Measurements from ENCODE around the gene SLC25A15.
A peak's percentile ranks its signal among the peaks of the same experiment; 100 is the strongest.
"Not testable (repeated sequence)": the region's sequence is repeated elsewhere in the genome, so short reads cannot be mapped to it uniquely, and the experiment has no call there.

The SLC25A15 gene

DNA sequence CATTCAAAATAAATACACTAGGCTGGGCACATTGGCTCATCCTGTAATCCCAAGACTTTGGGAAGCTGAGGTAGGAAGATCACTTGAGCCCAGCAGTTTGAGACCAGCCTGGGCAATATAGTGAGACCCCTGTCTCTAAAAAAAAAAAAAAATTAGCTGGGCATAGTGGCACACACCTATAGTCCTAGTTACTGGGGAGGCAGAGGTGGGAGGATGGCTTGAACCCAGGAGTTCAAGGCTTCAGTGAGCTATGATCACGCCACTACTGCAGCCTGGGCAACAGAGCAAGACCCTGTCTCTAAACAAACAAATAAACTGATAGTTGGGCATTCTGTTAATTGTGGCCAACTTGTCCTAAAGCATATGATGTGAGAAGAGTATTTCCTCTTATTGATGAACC lies 6.4 kb upstream of the SLC25A15 start:
- not testable (repeated sequence) for DNase-seq

DNA sequence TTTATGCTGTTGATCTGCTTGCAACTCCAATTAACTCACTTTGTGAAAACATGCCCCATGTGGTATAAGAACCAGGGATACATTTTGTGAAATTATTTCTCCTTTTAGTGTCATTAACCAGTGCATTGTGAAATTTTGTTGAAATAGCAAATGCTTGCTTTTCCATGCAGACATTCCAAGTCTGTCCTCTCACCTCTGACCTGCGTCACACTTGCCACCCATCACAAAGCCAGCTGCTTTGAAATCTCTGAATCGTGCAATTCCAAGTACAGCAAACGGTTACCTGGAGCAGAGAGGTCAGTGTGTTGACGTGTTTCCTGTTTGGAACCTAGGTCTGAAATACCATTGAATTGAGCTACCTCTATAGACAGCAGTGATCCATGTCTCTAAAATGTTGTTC lies 4.9 kb upstream of the SLC25A15 start:
- no peak for DNase-seq

DNA sequence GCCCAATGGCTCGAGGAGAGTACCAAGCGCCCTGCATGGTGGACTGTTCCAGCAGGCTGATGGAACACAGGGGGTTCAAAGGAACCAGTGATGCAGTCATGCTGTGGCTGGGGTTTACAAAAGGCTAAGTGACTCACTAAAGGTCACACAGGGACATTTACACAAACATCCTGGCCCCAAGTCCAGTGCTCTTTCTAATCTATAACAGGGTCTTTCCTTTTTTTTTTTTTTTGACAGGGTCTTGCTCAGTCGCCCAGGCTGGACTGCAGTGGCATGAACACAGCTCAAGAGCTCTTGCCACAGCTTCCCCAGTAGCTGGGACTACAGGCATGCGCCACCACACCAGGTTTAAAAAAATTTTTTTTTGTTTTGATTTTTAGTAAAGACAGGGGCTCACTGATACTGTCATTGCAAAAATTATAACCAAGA lies 2.8 kb upstream of the SLC25A15 start:
- DNase-seq, result no peak

DNA sequence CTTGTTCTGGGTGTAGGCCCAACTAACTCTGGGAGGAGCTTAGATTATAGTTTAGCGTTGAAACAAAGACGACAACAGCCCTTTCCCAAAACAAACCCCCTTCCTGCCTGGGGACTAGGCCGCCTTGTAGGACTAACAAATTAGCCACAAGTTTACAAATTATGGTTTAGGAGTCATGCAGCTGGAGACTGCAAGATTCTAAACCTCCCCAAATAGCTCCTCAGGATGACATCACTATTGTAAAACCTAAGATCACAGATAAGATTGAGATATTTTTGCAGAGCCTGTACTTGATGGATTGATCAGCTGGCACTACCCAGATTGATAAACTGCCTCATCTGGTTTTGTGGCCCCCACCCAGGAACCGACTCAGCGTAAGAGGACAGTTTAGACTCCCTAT lies 2.3 kb upstream of the SLC25A15 start:
- DNase-seq, result no peak

DNA sequence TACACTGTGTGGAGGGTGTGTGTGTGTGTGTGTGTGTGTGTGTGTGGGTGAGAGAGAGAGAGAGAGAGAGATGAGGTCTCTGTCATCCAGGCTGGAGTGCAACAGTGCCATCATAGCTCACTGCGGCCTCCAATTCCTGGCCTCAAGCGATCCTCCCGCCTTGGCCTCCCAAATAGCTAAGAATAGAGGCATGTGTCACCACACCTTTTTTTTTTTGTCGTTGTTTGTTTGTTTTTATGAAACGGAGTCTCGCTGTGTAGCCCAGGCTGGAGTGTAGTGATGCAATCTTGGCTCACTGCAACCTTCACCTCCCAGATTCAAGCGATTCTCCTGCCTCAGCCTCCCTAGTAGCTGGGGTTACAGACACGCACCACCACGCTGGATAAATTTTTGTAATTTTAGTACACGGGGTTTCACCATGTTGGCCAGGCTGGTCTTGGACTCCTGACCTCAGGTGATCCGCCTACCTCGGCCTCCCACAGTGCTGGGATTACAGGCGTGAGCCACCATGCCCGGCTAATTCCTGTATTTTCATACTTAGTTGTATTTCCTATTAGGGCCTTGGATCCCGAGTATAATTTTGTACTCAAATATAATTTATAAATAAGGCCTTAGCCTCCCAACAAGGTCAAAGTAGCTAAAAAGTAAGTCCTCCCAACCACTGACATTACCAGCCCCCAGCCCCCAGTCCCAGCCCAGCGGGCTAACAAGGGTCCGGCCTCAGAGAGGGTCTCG lies 704 bp upstream of the SLC25A15 start:
- not testable (repeated sequence) for DNase-seq

DNA sequence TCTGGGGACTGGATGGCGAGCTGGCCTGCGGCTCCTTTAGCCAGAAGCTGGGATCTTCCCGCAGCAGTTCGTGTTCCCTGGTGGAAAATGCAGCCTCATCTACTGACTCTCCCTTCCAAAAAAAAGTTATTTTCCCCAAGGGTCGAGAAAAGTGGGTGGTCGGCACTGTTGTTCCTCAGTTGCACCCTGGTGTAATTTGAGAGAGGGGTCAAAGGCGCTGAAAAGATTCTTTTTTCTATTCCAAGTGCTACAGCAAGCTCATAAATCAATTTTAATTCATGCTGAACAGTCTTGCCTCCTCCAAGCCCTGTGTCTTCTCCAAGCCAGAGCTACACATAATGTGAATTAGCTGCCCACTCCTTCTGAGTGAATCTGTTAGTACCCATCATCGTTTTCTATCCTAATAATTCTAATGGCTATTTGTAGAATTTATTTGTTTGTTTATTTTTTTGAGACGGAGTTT lies 774 bp downstream of the SLC25A15 start:
- DNase-seq, result no peak

DNA sequence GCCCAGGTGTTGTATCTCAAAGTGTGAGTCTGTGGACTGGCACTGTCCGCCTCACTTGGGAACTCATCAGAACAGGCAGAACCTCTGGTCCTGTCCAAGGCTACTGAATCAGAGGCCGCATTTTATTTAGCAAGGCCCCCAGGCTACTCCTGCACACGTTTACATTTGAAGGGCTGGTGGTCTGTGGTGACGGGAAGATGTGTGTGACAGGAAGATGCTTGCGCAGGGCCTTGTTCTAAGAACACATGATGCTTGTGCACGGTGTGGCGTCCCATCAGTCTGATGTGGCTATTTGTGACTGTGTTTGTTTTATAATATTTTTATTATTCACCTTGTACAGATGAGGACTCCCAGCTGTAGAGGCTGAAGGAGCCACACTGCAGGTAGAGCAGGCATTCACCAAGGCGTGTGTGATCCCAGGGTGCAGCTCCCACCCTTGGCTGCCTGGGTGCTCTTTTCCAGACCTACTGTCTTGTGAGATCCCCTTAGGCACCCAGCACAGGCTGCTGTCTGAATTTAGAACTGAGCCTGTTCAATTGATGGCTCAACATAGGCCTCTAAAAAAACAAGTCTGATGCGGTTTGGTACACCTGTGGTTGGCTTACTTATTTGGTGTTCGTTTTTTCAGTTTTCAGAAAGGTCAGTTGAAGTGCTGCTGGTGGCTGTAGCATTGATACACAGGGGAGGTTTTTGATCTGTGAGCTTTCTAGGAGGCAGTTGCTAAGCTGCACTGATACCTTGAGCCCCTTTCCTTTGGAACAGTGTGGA lies 3.1 kb downstream of the SLC25A15 start:
- DNase-seq, result no peak

DNA sequence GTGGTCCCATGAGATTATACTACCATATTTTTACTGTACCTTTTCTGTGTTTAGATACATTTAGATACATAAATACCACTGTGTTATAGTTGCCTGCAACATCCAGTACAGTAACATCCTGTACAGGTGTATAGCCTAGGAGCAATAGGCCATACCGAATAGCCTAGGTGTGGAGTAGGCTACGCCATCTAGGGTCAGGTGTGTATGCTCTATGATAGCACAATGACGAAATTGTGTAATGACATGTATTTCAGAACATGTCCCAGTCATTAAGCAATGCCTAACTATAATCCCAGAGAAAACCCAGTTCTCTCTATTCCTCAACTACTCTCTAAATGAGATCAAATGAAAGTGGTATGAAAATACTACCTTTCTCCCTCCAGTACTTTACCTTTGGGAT lies 3.9 kb downstream of the SLC25A15 start:
- DNase-seq, result no peak

DNA sequence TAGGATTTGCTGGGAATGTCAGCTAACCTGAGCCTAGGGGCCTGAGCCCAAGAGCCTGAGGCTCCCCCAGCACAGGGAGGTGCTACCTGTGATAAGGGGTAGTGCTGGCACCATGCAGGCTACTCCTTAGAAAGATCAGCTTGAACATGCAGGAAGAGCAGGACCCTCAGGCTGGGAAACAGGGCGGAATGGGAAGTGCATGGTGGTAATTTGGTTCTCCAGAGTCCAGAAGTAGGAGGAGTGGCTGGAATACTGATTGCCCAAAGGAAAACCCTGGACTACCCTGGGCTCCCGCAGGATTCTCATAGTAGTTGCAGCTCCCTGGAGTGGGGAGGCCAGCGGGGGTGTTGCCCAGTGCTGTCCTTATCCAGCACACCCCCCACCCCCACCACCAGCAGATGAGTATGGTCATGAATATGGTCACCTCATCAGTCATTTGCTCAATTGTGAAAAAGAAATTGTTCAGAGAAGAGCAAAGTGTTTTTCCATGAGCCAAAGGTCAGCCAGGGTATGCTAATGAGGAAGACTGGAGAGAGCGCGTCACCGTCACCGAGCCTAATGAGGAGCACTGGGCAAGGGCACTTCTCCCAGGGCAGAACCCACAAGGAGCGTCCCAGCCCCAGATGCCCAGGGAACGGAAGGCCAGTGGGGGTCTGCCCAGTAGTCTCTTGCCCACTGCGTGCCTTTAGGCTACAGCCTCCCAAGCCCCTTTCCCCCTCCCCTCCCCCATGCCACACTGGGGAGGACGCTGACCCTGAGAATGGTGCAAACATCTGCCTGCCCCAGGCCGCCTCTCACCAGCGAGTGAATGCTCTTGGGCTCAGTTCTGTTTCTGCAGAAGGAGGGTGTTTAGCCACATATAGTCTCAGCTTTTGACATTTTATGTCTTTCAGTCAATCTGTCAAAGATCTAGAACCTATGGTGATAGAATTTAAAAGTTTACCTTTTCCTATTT lies 5.3 kb downstream of the SLC25A15 start:
- no peak for DNase-seq

DNA sequence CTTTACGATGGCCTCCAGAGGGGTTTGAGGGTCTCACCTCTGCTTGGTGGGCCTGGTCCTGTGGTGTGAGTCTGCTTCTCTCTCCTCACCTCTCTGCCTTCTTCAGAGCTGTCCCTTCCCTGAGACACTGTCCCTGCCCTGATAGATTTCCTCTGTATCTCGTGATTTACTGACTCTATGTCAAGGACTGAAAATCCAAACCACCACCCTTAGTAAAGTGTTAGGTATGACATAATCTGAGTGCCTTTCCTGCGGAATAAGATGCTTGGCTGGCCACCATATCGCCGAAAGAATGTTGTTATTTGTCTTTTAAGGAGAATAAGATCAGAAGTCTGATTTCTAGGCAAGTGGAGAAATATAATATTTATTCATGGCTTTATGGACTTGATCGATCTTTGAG lies 7.2 kb downstream of the SLC25A15 start:
- no peak for DNase-seq

DNA sequence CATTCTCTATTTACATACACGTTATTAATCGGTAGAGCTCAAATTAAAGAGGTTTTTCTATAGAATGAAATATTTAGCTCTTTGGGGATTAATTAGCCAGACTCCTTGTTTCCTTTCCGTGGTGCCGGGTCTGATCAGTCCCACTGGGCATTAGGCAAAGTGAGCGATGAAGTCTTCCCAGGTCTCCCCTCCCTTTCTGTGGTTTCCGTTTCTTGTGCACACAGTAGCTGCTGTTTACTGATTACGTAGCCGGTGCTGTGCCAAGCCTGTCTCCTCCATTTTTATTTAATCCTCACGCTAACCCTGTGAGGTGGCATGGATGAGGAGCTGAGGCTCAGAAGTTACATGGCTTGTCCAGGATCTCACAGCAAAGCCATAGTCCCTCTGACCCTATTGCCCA lies 9.0 kb downstream of the SLC25A15 start:
- no peak for DNase-seq

DNA sequence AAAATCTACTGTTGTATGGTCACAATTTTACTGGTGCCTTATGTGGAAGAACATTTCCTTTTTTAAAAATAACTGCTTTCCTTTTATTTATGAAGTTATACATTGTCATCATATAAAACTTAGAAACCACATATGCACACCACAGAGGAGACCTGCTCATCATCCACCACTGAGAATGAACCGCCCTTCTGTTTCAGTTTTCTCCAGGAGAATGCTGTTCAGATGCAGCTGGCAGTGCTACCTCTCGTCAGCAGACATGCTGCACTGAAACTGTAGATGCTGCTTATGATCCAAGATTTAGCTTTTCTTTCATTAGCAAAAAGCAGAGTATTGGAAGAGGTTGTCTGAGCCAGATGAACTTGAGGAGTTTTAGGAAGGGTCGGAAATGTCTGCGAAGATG lies 10.1 kb downstream of the SLC25A15 start:
- DNase-seq, result no peak

DNA sequence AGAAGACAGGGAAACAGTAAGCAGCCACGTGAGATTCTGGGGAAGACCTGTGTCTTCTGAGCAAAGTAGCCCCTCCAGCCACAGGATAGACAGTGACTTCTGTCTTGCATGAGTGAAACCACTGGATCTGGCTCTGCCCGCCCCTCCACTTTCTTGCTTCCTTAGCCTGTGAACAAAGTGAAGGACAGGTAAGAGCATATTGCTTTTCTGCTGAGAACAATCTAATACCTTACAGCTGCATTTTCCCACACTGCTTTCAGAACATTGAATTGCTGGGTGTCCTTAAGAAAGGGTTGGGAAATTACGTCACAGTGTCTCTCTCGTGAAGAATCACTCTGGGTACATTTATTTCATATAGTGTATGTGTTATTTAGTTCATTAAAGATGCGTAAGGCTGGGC lies 11.1 kb downstream of the SLC25A15 start:
- DNase-seq, result no peak

DNA sequence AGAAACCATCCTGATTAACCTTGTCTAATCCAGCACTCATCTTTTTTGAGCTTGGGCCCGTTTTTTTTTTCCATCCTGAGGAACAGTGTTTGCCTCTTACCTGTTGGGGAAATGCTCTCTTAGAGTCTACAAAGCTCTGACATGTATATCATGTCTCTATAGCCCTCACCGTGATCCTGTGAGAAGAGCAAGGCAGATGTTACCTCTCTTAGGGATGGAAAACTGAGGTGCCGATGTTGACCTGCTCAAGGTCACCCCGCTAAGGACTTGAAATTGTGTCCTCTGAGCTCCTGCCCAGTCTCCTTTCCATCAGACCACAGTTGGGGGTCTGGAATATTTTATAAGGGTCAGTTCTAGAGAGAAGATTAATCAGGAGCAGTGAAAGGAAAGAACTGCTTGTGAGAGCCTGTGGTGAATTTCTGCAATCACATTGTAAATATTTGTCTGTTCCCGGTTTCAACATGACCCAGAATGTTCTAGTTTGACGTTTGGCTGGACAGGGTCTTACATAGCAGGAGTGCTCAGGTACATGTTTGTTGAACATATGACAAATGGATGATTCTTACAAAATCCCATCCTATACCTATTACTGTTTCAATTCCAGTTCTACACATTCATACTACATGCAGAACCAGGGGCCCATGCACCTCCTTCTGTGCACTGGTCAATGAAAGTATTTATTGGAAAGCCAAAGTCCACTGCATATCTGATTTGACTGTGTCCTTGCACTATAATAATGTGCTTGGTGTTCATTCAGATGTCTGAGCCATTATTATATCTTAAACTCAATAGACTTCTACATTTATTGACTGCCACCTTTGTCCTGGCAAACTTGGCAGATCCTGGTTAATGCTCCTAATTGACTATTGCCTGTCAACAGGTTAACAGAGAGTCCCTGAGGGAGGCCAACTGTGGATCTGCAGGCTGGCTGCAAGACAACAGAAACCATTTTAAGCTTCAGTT lies 12.1 kb downstream of the SLC25A15 start:
- DNase-seq, result no peak

DNA sequence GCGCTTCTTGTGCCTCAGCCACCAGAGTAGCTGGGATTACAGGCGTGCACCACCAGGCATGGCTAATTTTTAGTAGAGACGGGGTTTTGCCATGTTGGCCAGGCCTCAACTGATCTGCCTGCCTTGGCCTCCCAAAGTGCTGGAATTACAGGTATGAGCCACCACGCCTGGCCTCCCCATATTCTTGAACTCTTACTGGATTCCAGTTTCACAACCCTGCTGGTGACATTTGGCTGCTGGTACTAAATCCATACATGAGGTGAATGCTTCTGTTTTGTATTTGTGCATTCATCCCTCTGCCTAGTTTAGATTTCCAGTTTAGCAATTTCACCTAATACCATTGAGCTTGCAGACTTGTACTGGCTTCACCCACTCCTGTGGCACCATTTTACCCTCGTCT lies 13.9 kb downstream of the SLC25A15 start:
- no peak for DNase-seq

DNA sequence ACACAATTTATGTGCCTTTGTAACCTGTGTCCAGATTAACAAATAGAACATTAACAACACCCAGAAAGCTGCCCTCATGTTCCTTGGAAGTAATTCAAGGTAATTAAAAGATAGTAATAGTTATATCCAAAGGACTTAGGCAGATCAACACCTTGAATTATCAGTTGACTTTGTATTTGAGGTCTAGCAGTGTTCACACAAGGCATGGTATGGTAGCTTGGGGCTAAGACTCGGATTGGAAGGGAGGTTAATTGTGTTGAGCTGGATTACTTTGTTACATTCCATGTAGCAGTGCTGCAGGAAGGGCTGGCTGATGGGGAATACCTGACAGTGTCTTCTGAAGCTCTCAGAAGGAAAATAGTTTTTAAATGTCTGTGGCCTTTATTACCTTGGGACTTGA lies 16.8 kb downstream of the SLC25A15 start:
- DNase-seq, result no peak

DNA sequence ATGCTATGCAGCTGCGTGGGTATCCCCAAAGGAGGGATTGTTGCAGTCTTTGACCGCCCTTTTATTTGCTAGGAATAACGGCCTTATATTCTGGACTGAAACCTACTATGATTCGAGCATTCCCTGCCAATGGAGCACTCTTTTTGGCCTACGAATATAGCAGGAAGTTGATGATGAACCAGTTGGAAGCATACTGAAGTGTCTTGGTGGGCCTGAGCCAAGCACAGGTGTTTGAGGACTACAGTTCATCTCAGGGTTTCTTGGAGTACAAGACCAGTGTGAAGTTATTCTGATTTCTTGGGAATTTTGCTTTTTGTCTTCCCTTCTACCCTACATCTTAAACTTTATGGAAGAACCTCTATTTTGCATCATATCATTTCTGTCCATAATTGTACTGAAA lies 20.1 kb downstream of the SLC25A15 start:
- DNase-seq, result no peak

DNA sequence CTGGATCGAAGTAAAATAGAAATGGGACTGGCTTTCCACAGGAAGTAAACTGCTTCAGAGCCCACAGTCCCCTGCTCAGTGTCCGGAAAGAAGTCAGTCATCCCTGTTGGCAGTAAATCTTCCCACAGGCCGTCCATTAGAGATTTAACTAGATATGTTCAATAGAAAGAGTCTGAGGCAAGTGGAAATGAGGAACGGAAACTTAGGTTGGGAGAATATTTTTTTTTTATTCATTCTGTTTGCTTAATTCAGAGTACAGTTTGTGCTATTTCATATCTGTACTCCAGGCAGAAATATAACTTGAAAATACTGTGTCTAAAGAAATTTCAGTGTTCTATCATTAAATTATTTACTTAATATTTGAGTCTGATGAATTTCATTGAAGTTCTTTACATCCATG lies 22.7 kb downstream of the SLC25A15 start:
- peak; percentile 35 for DNase-seq

DNA sequence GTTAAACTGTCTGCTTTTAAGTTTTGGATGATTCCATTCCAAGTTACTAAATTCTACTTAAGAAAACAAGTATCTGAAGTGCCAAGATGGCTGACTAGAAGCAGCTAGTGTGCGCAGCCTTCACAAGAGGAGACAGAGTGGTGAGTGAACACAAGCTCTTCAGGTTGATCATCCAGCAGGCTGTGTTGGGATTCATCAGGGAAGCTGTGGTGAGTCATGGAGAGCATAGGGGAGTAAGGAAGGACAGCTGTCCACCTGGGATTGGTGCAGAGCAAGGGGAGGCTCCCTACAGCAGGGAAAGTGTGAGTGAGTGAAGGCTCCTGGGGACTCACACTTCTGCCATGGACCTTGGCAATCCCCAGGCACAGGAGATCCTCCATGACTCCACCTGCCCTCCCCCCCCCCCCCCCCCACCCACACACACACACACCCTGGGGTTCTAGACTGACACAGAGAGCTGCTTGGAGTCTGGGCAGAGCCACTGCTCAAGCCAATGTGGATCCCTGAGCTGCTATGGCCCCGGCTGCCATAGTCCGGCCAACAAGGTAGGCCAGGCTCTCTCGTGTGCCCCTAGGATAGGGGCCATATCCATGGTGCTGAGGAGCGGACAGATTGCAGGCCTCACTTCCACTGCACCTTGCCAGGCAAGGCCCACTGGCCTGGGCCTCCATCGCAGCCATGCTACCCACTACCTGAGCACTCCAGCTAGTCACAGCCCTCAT lies 23.5 kb downstream of the SLC25A15 start:
- DNase-seq, result no peak

DNA sequence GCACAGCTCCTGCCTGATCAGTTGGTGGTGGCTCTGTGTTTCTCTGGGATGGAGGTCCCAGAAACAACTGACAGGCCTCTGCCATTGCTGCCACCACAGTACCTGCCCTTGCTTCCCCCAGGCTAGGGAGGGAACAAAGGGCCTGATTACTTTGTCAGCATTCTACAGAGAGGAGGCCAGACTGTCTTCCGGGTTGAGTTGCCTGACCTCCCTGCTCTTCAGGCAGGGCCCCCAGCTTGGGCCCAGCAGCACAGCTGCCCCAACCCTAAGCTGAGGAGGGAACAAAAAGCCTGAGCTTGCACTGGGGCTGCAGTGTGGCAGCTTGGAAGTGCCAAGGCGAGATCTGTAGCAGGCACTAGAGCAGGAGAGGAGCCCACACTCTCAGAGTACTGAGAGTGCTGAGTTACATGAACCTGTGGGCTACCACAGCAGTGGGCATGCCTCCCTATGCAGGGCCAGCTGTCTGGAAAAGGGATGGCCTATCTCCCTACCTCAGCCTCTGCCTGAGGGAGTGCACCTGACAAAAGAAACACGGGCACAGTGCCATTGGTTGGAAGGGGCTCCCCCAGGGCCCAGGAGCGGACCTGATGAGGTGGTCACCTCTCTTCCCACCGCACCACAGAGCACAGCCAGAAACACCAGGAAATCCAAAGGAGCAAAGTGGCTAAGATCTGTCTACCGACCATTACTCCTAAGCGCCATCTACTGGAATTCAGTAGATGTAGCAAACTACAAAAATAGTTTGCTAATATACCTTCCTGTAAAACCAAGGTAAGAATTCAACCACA lies 24.4 kb downstream of the SLC25A15 start:
- no peak for DNase-seq

DNA sequence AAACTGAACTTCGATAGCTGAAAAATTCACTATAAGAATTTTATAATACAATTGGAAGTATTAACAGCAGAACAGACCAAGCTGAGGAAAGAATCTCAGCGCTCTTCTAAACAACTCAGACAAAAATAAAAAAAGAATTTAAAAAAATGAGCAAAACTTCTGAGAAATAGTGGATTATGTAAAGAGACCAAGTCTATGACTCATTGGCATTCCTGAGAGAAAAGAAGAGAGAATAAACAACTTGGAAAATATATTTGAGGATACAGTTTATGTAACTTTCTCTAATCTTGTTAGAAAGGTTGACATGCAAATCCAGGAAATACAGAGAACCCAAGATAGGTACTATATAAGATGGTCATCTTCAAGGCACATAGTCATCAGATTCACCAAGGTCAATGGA lies 25.4 kb downstream of the SLC25A15 start:
- DNase-seq, result no peak
